Gastroesophageal sphincter (tissue), 4 donors: ENCODE results near the gene SLC9A1. TPM values are rescaled to one million over a fixed set of nuclear protein-coding genes. Genes with fewer than 3 reads are reported as not detected.

ENCODE experiments used
- ATAC-seq: fragments of 150-250 bp; one replicate; pipeline ENCODE4 v1.9.1; 2016; ENCODE audit warnings: mild to moderate bottlenecking, moderate library complexity
- H3K27ac ChIP-seq, 4 donors: fragments of 200-600 bp; sonication (generic) in 3 of 4; 1 replicate in 3 of 4; 2 replicates in 1 of 4; pipeline ENCODE4 v1.5.1; 2016 to 2019
- H3K27me3 ChIP-seq: fragments of 200-600 bp; sonication (generic); one replicate; pipeline ENCODE4 v1.5.1; 2019
- H3K36me3 ChIP-seq, 2 donors: fragments of 200-600 bp; sonication (generic); one replicate each; pipeline ENCODE4 v1.5.1; 2019; ENCODE audit warnings: control low read depth in 1 of 2
- H3K4me1 ChIP-seq, 3 donors: fragments of 200-600 bp; sonication (generic); 1 replicate in 2 of 3; 2 replicates in 1 of 3; pipeline ENCODE4 v1.5.1; 2016 to 2019; ENCODE audit warnings: control low read depth in 2 of 3
- H3K4me3 ChIP-seq, 2 donors: fragments of 200-600 bp; sonication (generic); one replicate each; pipeline ENCODE4 v1.5.1; 2019; ENCODE audit warnings: mild to moderate bottlenecking in 1 of 2, moderate library complexity in 1 of 2
- H3K9me3 ChIP-seq, 3 donors: fragments of 200-600 bp; sonication (generic); one replicate each; pipeline ENCODE4 v1.5.1; 2017 to 2019; ENCODE audit warnings: control low read depth in 2 of 3
- EP300 ChIP-seq: sonication (generic); formaldehyde crosslinking; IDR thresholded peaks from one replicate; pipeline ENCODE4 v1.6.1; 2017; ENCODE audit warnings: antibody characterized with exemption, mild to moderate bottlenecking
- POLR2A ChIP-seq, 2 donors: fragments of 450-650 bp; IDR thresholded peaks; one replicate each; pipeline ENCODE4 v1.6.1; 2017; ENCODE audit warnings: antibody characterized with exemption in 2 of 2, mild to moderate bottlenecking in 2 of 2, moderate library complexity in 1 of 2
- POLR2AphosphoS5 ChIP-seq: sonication (generic); formaldehyde crosslinking; IDR thresholded peaks from one replicate; pipeline ENCODE4 v1.6.1; 2017; ENCODE audit warnings: antibody characterized with exemption
- WGBS, 2 donors: methylation state at CpG; one replicate each; pipeline ENCODE4 v1.1.5; 2018; ENCODE audit warnings: low coverage in 1 of 2; 5-methylcytosine and 5-hydroxymethylcytosine counted together
- total RNA-seq, 4 donors: library from RNA; depleted of rRNA; stranded (reverse); fragments of >200 nt; gene quantifications; one replicate each; pipeline ENCODE4 v1.1.0, GENCODE V29; 2016
- TF ChIP-seq, protein P1 (sequence below), 4 experiments: fragments of 200-600 bp in 2 of 4; fragments of 450-650 bp in 2 of 4; sonication (generic) in 1 of 4; IDR thresholded peaks; one replicate each; pipeline ENCODE4 v1.5.1; 2017 to 2019; ENCODE audit warnings: antibody characterized with exemption in 4 of 4, mild to moderate bottlenecking in 2 of 4, moderate library complexity in 2 of 4

Gene SLC9A1
- total RNA-seq, 4 donors from 2014 or later, result 7.2 to 27.8 (median 17.1) TPM

DNA sequence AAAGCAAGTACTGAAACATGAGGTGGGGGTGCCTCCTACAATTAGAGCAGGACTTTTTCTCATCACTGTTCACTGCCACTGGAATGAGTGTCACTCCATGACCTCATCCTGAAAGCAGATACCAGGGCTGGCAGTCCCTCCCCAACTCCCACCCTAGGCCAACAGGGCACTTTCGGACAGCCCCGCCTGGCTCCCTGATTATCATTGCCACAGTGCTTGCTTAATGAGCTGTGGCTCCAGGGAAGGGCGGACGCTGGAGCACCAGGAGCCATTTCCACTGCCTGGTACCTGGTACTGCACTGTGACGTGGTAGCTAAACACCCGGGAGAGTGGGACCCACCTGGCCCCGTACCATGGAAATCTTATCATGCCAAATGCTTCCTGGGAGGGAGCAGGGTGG lies 22.3 kb downstream of the SLC9A1 start:
- Histone ChIP-seq H3K27ac (no peak overlapping the region), H3K36me3 (peaks cover 0 to 25% of the 10 kb centered on the region in 2 donors), H3K9me3 (no peaks in the 10 kb centered on the region), H3K4me1 (peaks cover 0 to 21% (median 13%) of the 10 kb centered on the region in 3 donors), H3K4me3 (no peak overlapping the region), H3K27me3 (no peaks in the 10 kb centered on the region)
- no peak for ATAC-seq
- TF ChIP-seq POLR2A (IDR thresholded peaks at IDR 0.05), result no peak
- TF ChIP-seq EP300, result no peak
- TF ChIP-seq, protein P1, sequence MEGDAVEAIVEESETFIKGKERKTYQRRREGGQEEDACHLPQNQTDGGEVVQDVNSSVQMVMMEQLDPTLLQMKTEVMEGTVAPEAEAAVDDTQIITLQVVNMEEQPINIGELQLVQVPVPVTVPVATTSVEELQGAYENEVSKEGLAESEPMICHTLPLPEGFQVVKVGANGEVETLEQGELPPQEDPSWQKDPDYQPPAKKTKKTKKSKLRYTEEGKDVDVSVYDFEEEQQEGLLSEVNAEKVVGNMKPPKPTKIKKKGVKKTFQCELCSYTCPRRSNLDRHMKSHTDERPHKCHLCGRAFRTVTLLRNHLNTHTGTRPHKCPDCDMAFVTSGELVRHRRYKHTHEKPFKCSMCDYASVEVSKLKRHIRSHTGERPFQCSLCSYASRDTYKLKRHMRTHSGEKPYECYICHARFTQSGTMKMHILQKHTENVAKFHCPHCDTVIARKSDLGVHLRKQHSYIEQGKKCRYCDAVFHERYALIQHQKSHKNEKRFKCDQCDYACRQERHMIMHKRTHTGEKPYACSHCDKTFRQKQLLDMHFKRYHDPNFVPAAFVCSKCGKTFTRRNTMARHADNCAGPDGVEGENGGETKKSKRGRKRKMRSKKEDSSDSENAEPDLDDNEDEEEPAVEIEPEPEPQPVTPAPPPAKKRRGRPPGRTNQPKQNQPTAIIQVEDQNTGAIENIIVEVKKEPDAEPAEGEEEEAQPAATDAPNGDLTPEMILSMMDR (IDR thresholded peaks at IDR 0.05), result no peak
- TF ChIP-seq POLR2AphosphoS5, result no peak
- 95 to 100% methylated on average over 1 to 3 of the region's 7 CpGs for WGBS, 2 donors

- Histone ChIP-seq H3K9me3 (no peaks in the 10 kb centered on the region), H3K27ac (no peak overlapping the region)
- TF ChIP-seq POLR2A (IDR thresholded peaks at IDR 0.05), result no peak
- TF ChIP-seq, protein P1 (IDR thresholded peaks at IDR 0.05), result no peak
- TF ChIP-seq EP300, result no peak
- no peak for TF ChIP-seq POLR2AphosphoS5
Observed at GRCh38 chr1:27132147-27132546, 22.8 kb downstream of the SLC9A1 start.

DNA sequence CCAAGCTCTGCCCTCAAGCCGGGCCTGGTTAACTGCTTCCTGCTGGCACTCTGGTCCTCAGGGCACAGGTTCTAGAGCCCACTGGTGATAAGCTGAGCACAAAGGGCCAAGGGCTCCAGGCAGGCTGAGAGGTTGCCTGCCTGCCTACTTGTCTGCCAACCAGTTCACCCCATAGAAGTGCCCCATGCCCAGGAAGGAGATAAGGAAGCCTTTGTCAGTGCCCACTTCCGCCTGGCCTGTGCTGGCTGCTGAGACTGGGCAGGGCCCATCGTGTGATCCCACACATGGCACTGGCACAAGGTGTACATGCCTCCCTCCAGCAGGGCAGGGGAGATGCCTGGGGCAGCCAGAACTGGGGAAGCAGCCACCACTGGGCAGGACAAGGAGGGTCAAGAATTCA lies 24.1 kb downstream of the SLC9A1 start:
- Histone ChIP-seq H3K36me3 (peaks cover 0 to 27% of the 10 kb centered on the region in 2 donors), H3K27me3 (no peaks in the 10 kb centered on the region), H3K4me3 (no peak overlapping the region), H3K9me3 (no peaks in the 10 kb centered on the region), H3K4me1 (peaks cover 0 to 3% (median 1%) of the 10 kb centered on the region in 3 donors), H3K27ac (no peak overlapping the region)
- ATAC-seq, result no peak
- TF ChIP-seq, protein P1 (IDR thresholded peaks at IDR 0.05), result no peak
- TF ChIP-seq POLR2AphosphoS5 (no peak), EP300 (no peak), POLR2A (IDR thresholded peaks at IDR 0.05) (no peak)
- WGBS, 2 donors, result no CpG with 5 or more reads among the region's 3 CpGs

More at GRCh38 chr1:27132147-27132546, 22.8 kb downstream of the SLC9A1 start:
- peaks cover 0 to 27% of the 10 kb centered on the region in 2 donors for H3K36me3 ChIP-seq
- H3K4me1 ChIP-seq, result peaks cover 0 to 17% (median 9%) of the 10 kb centered on the region in 3 donors
- H3K4me3 ChIP-seq, result no peak overlapping the region
- H3K27me3 ChIP-seq, result no peaks in the 10 kb centered on the region
- ATAC-seq, result no peak
- WGBS, 2 donors, result 71% methylated on average over 4 of the region's 4 CpGs; no CpG with 5 or more reads in 1 of the 2 donors

- Histone ChIP-seq H3K4me3 (no peak overlapping the region), H3K4me1 (no peaks in the 10 kb centered on the region), H3K27ac (no peak overlapping the region), H3K9me3 (no peaks in the 10 kb centered on the region), H3K27me3 (no peaks in the 10 kb centered on the region), H3K36me3 (peaks cover 0 to 22% of the 10 kb centered on the region in 2 donors)
- 20 to 60% methylated on average over 1 of the region's 3 CpGs for WGBS, 2 donors
- no peak for TF ChIP-seq EP300
- TF ChIP-seq POLR2AphosphoS5, result no peak
- no peak for TF ChIP-seq POLR2A (IDR thresholded peaks at IDR 0.05)
- TF ChIP-seq, protein P1 (IDR thresholded peaks at IDR 0.05), result no peak
- ATAC-seq, result no peak
Observed at GRCh38 chr1:27129225-27129624, 25.7 kb downstream of the SLC9A1 start.

DNA sequence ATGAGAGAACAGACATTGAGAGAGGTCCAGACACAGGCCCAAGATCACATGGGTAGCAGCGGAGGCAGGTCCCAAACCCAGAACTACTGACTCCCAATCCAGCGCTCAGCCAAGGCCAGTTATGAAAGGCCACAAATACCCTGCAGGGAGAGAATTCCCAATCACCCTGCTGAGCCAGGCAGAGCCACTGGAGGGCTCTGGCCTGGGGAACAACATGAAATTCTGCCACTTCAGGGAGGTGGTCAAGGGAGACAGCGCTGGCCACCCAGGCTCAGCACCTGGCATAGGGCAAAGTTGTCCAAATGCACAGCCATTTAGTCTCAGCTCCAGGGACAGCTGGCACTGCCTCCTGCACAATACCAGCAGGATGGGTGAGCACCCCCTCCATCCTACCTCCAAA lies 27.5 kb downstream of the SLC9A1 start:
- Histone ChIP-seq H3K27ac (no peak overlapping the region), H3K27me3 (no peaks in the 10 kb centered on the region), H3K36me3 (peaks cover 0 to 21% of the 10 kb centered on the region in 2 donors), H3K4me1 (peaks cover 0 to 9% (median under 1%) of the 10 kb centered on the region in 3 donors), H3K4me3 (no peak overlapping the region), H3K9me3 (no peaks in the 10 kb centered on the region)
- no peak for ATAC-seq
- no peak for TF ChIP-seq POLR2AphosphoS5
- TF ChIP-seq EP300, result no peak
- TF ChIP-seq POLR2A (IDR thresholded peaks at IDR 0.05), result no peak
- TF ChIP-seq, protein P1 (IDR thresholded peaks at IDR 0.05), result no peak
- 86 to 100% methylated on average over 1 to 2 of the region's 3 CpGs for WGBS, 2 donors
